Measurements from ENCODE around the gene MFSD12. TPM values are rescaled to one million over a fixed set of nuclear protein-coding genes. Genes with fewer than 3 reads are reported as not detected.

MFSD12 gene
- total RNA-seq, 1 experiment from 2014 or later: 121 TPM

- DNase-seq (no peak), ATAC-seq (no peak)
- H3K27ac ChIP-seq (ENCODE audit: low read length): no peak overlapping the region
- no peak overlapping the region for H3K4me3 ChIP-seq (ENCODE audit: low read length)
- ChIA-PET POLR2A (ENCODE audit: unreplicated experiment) (no interaction called here), CTCF (no interaction called here)
- no peaks in the 10 kb centered on the region for H3K36me3 ChIP-seq (ENCODE audit: low read depth, low read length)
- H3F3A ChIP-seq (ENCODE audit: low read length, unreplicated experiment): no peaks in the 10 kb centered on the region
- BruUV-seq (replicated peaks): TSS peak; percentile 18
- no peaks in the 10 kb centered on the region for H3K9me3 ChIP-seq (ENCODE audit: low read length)
- no peak for TF ChIP-seq EZH2phosphoT487 (IDR thresholded peaks at IDR 0.05; ENCODE audit: borderline replicate concordance, low read length)
- TF ChIP-seq, protein P1, sequence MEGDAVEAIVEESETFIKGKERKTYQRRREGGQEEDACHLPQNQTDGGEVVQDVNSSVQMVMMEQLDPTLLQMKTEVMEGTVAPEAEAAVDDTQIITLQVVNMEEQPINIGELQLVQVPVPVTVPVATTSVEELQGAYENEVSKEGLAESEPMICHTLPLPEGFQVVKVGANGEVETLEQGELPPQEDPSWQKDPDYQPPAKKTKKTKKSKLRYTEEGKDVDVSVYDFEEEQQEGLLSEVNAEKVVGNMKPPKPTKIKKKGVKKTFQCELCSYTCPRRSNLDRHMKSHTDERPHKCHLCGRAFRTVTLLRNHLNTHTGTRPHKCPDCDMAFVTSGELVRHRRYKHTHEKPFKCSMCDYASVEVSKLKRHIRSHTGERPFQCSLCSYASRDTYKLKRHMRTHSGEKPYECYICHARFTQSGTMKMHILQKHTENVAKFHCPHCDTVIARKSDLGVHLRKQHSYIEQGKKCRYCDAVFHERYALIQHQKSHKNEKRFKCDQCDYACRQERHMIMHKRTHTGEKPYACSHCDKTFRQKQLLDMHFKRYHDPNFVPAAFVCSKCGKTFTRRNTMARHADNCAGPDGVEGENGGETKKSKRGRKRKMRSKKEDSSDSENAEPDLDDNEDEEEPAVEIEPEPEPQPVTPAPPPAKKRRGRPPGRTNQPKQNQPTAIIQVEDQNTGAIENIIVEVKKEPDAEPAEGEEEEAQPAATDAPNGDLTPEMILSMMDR (conservative IDR thresholded peaks at IDR 0.05; ENCODE audit: low read depth, low read length): no peak
- no peak for TF ChIP-seq EZH2 (IDR thresholded peaks at IDR 0.05; ENCODE audit: low read length, unreplicated experiment)
- no peaks in the 10 kb centered on the region for H4K20me1 ChIP-seq (ENCODE audit: low read length)
- intact Hi-C loops (cut with micrococcal nuclease): no loop called here
- no peak overlapping the region for H2AFZ ChIP-seq (ENCODE audit: low read length)
- no peaks in the 10 kb centered on the region for H3K79me2 ChIP-seq (ENCODE audit: low read length)
- no peaks in the 10 kb centered on the region for H3K9me2 ChIP-seq (replicated peaks; ENCODE audit: low read length)
- H3K4me2 ChIP-seq (ENCODE audit: low read length): no peak overlapping the region
- no peak overlapping the region for H3K9ac ChIP-seq (ENCODE audit: low read length)
- no peaks in the 10 kb centered on the region for H3K27me3 ChIP-seq (ENCODE audit: low read length)
- peaks cover 16% of the 10 kb centered on the region; the same call in 1 of the 2 replicates for H3K4me1 ChIP-seq (ENCODE audit: insufficient read depth, low read length)
Observed at GRCh38 chr19:3604987-3605343, 47.6 kb upstream of the MFSD12 start.

DNA sequence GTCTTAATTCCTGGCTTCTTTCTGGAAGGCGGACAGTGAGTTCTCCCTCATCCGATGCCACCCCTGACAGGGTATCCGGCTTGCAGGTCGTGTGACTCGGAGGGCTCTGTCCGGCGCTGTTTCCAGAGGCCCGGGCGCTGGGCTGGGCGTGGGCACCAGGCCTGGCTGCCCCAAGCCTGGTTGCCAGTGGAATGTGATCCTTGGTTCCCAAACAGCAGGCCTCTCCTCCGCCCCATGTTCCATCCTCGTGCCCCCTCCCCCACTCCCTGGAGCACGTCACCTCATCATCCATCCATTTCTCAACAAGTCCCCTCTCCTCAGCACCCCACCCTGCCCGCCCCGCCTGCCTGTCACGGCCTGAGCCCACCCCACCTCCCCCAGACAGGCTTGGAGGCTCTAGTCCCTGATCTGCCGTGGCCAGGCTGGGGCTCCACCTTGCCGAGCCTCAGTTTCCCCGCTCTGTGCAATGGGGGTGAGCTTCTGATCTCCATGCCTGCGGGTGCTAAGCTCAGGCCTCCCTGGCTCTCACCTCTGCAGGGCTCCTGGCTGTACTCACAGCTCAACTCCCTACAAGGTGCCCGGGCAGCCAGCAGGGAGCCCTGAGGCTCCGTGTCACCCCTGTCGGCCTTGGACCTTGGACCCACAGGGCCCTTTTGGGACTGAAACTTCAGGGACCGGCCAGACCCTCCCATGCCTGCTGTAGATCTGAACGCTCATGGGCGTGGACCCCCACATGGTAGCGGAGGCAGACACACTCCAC lies 47.0 kb upstream of the MFSD12 start:
- Histone ChIP-seq H3K9me2 (replicated peaks; ENCODE audit: low read length) (no peaks in the 10 kb centered on the region), H3K4me3 (ENCODE audit: low read length) (no peak overlapping the region), H3K9me3 (ENCODE audit: low read length) (no peaks in the 10 kb centered on the region), H4K20me1 (ENCODE audit: low read length) (no peaks in the 10 kb centered on the region), H3K4me1 (ENCODE audit: insufficient read depth, low read length) (peaks cover 16% of the 10 kb centered on the region; the same call in 1 of the 2 replicates), H3F3A (ENCODE audit: low read length, unreplicated experiment) (no peaks in the 10 kb centered on the region), H3K36me3 (ENCODE audit: low read depth, low read length) (no peaks in the 10 kb centered on the region), H3K79me2 (ENCODE audit: low read length) (no peaks in the 10 kb centered on the region), H3K9ac (ENCODE audit: low read length) (no peak overlapping the region), H3K4me2 (ENCODE audit: low read length) (no peak overlapping the region), H3K27me3 (ENCODE audit: low read length) (no peaks in the 10 kb centered on the region), H3K27ac (ENCODE audit: low read length) (no peak overlapping the region), H2AFZ (ENCODE audit: low read length) (no peak overlapping the region)
- ChIA-PET POLR2A (ENCODE audit: unreplicated experiment) (no interaction called here), CTCF (no interaction called here)
- DNase-seq (no peak), ATAC-seq (no peak)
- intact Hi-C loops (cut with micrococcal nuclease): no loop called here
- TF ChIP-seq EZH2phosphoT487 (IDR thresholded peaks at IDR 0.05; ENCODE audit: borderline replicate concordance, low read length): no peak
- TF ChIP-seq, protein P1 (conservative IDR thresholded peaks at IDR 0.05; ENCODE audit: low read depth, low read length): no peak
- TF ChIP-seq EZH2 (IDR thresholded peaks at IDR 0.05; ENCODE audit: low read length, unreplicated experiment): no peak
- BruUV-seq (replicated peaks): no TSS peak

DNA sequence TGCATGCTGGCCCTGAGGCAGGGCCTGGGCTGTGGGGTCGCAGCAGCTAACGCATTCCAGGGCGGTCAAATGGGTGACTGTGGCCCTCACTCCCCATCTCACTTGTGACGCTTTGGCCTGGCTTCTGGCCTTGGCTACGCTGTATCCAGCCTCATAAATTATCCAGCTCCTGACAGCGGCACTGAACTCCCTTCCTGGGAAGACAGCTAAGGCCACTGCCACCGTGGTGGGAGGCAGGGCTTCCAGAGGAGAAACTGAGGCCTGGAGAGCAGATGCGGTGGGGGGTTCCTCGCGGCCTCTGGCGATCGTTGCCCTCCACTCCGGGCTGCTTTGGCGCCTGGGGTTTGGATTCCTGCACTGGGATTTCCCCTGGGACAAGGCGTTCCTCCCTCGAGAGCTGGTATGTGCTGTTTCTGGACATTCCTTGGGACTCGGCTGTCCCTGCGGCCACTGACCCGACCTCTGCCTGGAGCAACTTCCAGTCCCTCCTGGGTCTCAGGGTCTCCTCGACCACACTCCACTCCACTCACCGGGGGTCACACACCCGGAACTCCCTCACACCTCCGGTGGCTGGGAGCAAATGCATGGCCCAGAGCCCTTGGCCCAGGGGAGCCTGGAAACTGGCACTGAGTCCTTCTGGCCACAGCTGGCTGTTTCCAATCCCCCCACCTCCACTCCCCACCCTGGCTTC lies 45.9 kb upstream of the MFSD12 start:
- no peak for DNase-seq
- Histone ChIP-seq H3K4me2 (ENCODE audit: low read length) (no peak overlapping the region), H3K36me3 (ENCODE audit: low read depth, low read length) (no peaks in the 10 kb centered on the region), H3K27ac (ENCODE audit: low read length) (no peak overlapping the region), H3F3A (ENCODE audit: low read length, unreplicated experiment) (no peaks in the 10 kb centered on the region), H3K9me2 (replicated peaks; ENCODE audit: low read length) (no peaks in the 10 kb centered on the region), H3K4me1 (ENCODE audit: insufficient read depth, low read length) (peaks cover 16% of the 10 kb centered on the region; the same call in 1 of the 2 replicates), H3K4me3 (ENCODE audit: low read length) (no peak overlapping the region), H3K9me3 (ENCODE audit: low read length) (no peaks in the 10 kb centered on the region), H3K79me2 (ENCODE audit: low read length) (no peaks in the 10 kb centered on the region), H4K20me1 (ENCODE audit: low read length) (no peaks in the 10 kb centered on the region), H3K27me3 (ENCODE audit: low read length) (no peaks in the 10 kb centered on the region), H2AFZ (ENCODE audit: low read length) (no peak overlapping the region), H3K9ac (ENCODE audit: low read length) (no peak overlapping the region)
- intact Hi-C loops (cut with micrococcal nuclease): no loop called here
- ChIA-PET CTCF (no interaction called here), POLR2A (ENCODE audit: unreplicated experiment) (no interaction called here)
- ATAC-seq: no peak
- TF ChIP-seq EZH2phosphoT487 (IDR thresholded peaks at IDR 0.05; ENCODE audit: borderline replicate concordance, low read length): no peak
- TF ChIP-seq, protein P1 (conservative IDR thresholded peaks at IDR 0.05; ENCODE audit: low read depth, low read length): no peak
- no peak for TF ChIP-seq EZH2 (IDR thresholded peaks at IDR 0.05; ENCODE audit: low read length, unreplicated experiment)
- no TSS peak for BruUV-seq (replicated peaks)

Data from PC-3 (cell line).